OCI-LY3 (cell line): ENCODE data around the gene TMPRSS3.

Experiments used
- H2AFZ ChIP-seq: fragments of 200-600, 300-600 bp; shearing (Covaris generic); 2 replicates; pipeline ENCODE4 v1.6.0; 2014; ENCODE audit warnings: antibody characterized with exemption, low read depth, low read length
- H3K27ac ChIP-seq: fragments of 200-600, 300-600 bp; sonication (generic); 2 replicates; pipeline ENCODE4 v1.5.1; 2014; ENCODE audit warnings: mild to moderate bottlenecking, low read length, moderate library complexity, mixed read lengths
- H3K27me3 ChIP-seq: fragments of 200-600, 300-600 bp; sonication (generic); 2 replicates; pipeline ENCODE4 v1.6.1; 2014; ENCODE audit warnings: low read depth, low read length, mixed read lengths
- H3K36me3 ChIP-seq: fragments of 200-600, 300-600 bp; sonication (generic); replicated peaks from 2 replicates; pipeline ENCODE3; 2014; ENCODE audit warnings: low read depth, low read length, mixed read lengths
- H3K4me1 ChIP-seq: fragments of 300-600, 200-600 bp; sonication (generic); 2 replicates; pipeline ENCODE4 v1.6.1; 2014; ENCODE audit warnings: low read length, mixed read lengths
- H3K4me2 ChIP-seq: fragments of 200-600, 300-600 bp; sonication (generic); 2 replicates; pipeline ENCODE4 v1.6.1; 2014; ENCODE audit warnings: low read length, mixed read lengths
- H3K4me3 ChIP-seq: fragments of 300-600, 200-600 bp; sonication (generic); 2 replicates; pipeline ENCODE4 v1.5.1; 2014; ENCODE audit warnings: antibody characterized with exemption, mild to moderate bottlenecking, low read length, moderate library complexity
- H3K79me2 ChIP-seq: fragments of 300-600, 200-600 bp; shearing (Covaris generic); 2 replicates; pipeline ENCODE4 v1.6.1; 2014; ENCODE audit warnings: mild to moderate bottlenecking, low read length, mixed read lengths
- H3K9ac ChIP-seq: fragments of 300-600, 200-600 bp; shearing (Covaris generic); 2 replicates; pipeline ENCODE4 v1.6.0; 2014; ENCODE audit warnings: mild to moderate bottlenecking, low read length, moderate library complexity
- H3K9me3 ChIP-seq: fragments of 200-600, 300-600 bp; shearing (Covaris generic); 2 replicates; pipeline ENCODE4 v1.6.1; 2014; ENCODE audit warnings: low read length, mixed read lengths; ENCODE audit not compliant: insufficient read depth
- H4K20me1 ChIP-seq: fragments of 200-600, 300-600 bp; sonication (generic); 2 replicates; pipeline ENCODE4 v1.6.1; 2016; ENCODE audit warnings: low read length, mixed read lengths; ENCODE audit not compliant: insufficient read depth
- EZH2phosphoT487 ChIP-seq: fragments of 200-600 bp; shearing (Covaris generic); IDR thresholded peaks from 2 replicates; pipeline ENCODE4 v1.6.1; 2018; ENCODE audit warnings: antibody characterized with exemption, mixed run types, low read depth
- TF ChIP-seq, protein P1 (sequence below): fragments of 200-600, 300-600 bp; sonication (generic); IDR thresholded peaks from 2 replicates; pipeline ENCODE4 v1.5.1; 2014; ENCODE audit warnings: antibody characterized with exemption, low read length, low read depth

Gene TMPRSS3

DNA sequence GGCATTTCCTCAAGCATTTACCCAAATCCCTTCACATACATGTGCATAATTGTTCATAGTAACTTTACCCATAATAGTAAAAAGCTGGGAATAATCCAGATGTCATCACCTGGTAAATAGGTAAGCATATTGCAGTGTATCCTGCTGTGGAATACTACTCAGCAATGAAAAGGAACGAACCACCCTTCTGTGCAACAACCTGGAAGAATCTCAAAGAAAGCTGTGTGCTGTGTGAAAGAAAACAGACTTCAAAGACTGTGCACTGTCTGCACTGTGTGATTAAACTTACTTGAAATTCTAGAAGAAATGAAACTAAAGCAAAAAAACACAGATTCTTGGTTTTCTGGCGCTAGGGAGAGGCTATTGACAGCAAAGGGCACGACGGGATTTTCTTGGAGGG is 58.6 kb downstream of the TMPRSS3 start:
- no peaks in the 10 kb centered on the region for H3K36me3 ChIP-seq
- H3K27me3 ChIP-seq = peaks cover 17% of the 10 kb centered on the region
- peak overlapping the region; percentile 76 for H3K4me2 ChIP-seq
- H3K79me2 ChIP-seq = no peaks in the 10 kb centered on the region
- H2AFZ ChIP-seq = no peak overlapping the region
- TF ChIP-seq, protein P1, sequence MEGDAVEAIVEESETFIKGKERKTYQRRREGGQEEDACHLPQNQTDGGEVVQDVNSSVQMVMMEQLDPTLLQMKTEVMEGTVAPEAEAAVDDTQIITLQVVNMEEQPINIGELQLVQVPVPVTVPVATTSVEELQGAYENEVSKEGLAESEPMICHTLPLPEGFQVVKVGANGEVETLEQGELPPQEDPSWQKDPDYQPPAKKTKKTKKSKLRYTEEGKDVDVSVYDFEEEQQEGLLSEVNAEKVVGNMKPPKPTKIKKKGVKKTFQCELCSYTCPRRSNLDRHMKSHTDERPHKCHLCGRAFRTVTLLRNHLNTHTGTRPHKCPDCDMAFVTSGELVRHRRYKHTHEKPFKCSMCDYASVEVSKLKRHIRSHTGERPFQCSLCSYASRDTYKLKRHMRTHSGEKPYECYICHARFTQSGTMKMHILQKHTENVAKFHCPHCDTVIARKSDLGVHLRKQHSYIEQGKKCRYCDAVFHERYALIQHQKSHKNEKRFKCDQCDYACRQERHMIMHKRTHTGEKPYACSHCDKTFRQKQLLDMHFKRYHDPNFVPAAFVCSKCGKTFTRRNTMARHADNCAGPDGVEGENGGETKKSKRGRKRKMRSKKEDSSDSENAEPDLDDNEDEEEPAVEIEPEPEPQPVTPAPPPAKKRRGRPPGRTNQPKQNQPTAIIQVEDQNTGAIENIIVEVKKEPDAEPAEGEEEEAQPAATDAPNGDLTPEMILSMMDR = no peak
- TF ChIP-seq EZH2phosphoT487 = no peak
- H3K4me1 ChIP-seq = peaks cover 23% of the 10 kb centered on the region
- H3K27ac ChIP-seq = no peak overlapping the region
- H4K20me1 ChIP-seq = no peaks in the 10 kb centered on the region
- H3K9ac ChIP-seq = no peak overlapping the region
- no peak overlapping the region for H3K4me3 ChIP-seq
- H3K9me3 ChIP-seq = no peaks in the 10 kb centered on the region

DNA sequence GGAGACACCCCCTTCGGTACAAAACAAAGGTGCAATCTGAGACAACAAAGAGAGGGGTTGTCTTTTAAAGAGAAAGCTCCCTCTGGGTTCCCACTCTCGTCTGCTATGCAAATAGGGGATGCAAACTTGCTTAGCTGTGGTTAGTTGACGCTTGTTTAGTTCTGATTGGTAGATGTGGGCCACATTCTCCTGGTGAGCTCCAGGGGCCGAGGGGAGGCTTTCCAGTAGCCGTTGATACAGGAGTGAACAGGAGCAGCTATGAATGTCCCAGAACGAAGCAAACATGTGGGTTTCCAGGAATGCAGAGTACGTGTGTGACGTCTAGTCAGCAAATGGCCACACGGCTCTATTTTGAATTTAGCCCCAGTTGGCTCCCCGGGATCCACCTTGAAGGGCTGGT is 59.8 kb downstream of the TMPRSS3 start:
- no peak overlapping the region for H2AFZ ChIP-seq
- H3K4me2 ChIP-seq = peak overlapping the region; percentile 18; the same call in 1 of the 2 replicates
- H3K79me2 ChIP-seq = no peaks in the 10 kb centered on the region
- H3K9ac ChIP-seq = no peak overlapping the region
- no peaks in the 10 kb centered on the region for H3K9me3 ChIP-seq
- TF ChIP-seq, protein P1 = no peak
- TF ChIP-seq EZH2phosphoT487 = no peak
- H3K36me3 ChIP-seq = no peaks in the 10 kb centered on the region
- no peak overlapping the region for H3K4me3 ChIP-seq
- peaks cover 23% of the 10 kb centered on the region for H3K4me1 ChIP-seq
- no peaks in the 10 kb centered on the region for H4K20me1 ChIP-seq
- H3K27me3 ChIP-seq = peaks cover 17% of the 10 kb centered on the region
- no peak overlapping the region for H3K27ac ChIP-seq

DNA sequence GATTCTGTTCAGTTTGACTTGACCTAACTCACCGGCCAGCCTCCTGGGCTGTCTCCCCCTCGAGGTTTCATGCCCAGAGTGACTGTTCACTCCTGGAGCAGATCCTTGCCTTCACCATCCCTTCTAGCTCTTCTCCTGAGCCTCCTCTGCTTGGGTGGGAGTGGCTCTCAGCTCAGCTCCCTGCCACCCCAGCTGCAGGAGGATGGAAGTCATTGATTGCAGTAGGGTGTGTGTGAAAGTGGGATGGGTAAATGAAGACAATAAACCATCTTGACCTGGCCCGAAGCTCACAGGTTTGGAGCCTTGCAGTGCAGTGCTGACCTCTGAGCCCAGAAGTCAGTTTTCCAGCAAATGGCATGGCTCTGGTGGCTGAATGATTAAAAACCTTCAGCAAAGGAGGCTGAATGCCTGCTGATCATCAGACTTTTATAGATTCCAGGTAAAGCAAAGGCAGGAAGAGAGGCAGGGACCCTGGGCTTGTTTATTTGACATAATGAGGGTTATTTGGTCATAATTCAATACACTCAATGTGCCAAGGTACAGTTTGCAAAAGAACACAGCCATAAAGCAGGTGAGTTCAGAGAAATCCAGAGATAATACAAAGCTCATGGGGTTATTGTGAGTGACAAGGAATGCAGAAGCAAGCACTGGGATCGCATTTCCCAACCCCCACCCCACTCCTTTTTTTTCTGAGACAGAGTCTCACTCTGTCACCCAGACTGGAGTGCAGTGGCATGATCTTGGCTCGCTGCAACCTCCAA is 63.1 kb downstream of the TMPRSS3 start:
- no peak overlapping the region for H3K4me3 ChIP-seq
- no peak overlapping the region for H3K27ac ChIP-seq
- peaks cover 23% of the 10 kb centered on the region for H3K27me3 ChIP-seq
- no peak overlapping the region for H3K4me2 ChIP-seq
- TF ChIP-seq, protein P1 = no peak
- no peak for TF ChIP-seq EZH2phosphoT487
- H3K9me3 ChIP-seq = no peaks in the 10 kb centered on the region
- peaks cover 13% of the 10 kb centered on the region for H3K4me1 ChIP-seq
- no peak overlapping the region for H3K9ac ChIP-seq
- H4K20me1 ChIP-seq = no peaks in the 10 kb centered on the region
- H3K79me2 ChIP-seq = no peaks in the 10 kb centered on the region
- H2AFZ ChIP-seq = no peak overlapping the region
- no peaks in the 10 kb centered on the region for H3K36me3 ChIP-seq

DNA sequence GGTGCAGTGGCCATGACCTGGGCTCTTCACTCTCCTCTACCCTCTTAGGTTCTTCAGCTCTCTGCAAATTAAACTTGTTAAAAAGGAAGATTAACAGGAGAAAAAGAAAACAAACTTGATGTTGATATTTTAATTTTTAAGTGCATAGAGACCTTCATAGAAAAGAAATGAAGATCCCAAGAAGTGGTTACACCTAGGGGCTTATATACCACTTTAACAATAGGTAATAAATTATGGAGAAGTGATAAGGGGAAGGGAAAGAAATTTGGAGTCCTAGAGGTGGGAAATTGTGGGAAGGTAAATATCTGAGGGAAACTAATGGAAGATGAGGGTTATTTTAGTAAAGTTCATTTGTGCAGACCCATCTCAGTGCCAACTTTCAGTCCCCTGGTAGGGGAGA is 64.2 kb downstream of the TMPRSS3 start:
- Histone ChIP-seq H2AFZ (no peak overlapping the region), H3K9me3 (no peaks in the 10 kb centered on the region), H3K9ac (no peak overlapping the region), H3K4me3 (no peak overlapping the region), H3K36me3 (no peaks in the 10 kb centered on the region), H3K27me3 (peaks cover 23% of the 10 kb centered on the region), H3K4me2 (no peak overlapping the region), H3K4me1 (peaks cover 13% of the 10 kb centered on the region), H3K79me2 (no peaks in the 10 kb centered on the region), H3K27ac (no peak overlapping the region), H4K20me1 (no peaks in the 10 kb centered on the region)
- TF ChIP-seq, protein P1 = no peak
- no peak for TF ChIP-seq EZH2phosphoT487
